ENCODE data around the gene YBEY.

GRCh38 chr21:46334351-46335140 is 48.4 kb downstream of the YBEY start:
- TF ChIP-seq CTCF (conservative IDR thresholded peaks at IDR 0.05 in 1 of 2, IDR thresholded peaks at IDR 0.05 in 1 of 2; ENCODE audit: extremely low read depth in 1 of 2, insufficient read depth in 1 of 2, low read depth in 1 of 2, low read length in 2 of 2) (no peak), EZH2 (IDR thresholded peaks at IDR 0.05; ENCODE audit: borderline replicate concordance, low read length) (no peak)
